ENCODE data around the gene ASB16.

ASB16 gene

DNA sequence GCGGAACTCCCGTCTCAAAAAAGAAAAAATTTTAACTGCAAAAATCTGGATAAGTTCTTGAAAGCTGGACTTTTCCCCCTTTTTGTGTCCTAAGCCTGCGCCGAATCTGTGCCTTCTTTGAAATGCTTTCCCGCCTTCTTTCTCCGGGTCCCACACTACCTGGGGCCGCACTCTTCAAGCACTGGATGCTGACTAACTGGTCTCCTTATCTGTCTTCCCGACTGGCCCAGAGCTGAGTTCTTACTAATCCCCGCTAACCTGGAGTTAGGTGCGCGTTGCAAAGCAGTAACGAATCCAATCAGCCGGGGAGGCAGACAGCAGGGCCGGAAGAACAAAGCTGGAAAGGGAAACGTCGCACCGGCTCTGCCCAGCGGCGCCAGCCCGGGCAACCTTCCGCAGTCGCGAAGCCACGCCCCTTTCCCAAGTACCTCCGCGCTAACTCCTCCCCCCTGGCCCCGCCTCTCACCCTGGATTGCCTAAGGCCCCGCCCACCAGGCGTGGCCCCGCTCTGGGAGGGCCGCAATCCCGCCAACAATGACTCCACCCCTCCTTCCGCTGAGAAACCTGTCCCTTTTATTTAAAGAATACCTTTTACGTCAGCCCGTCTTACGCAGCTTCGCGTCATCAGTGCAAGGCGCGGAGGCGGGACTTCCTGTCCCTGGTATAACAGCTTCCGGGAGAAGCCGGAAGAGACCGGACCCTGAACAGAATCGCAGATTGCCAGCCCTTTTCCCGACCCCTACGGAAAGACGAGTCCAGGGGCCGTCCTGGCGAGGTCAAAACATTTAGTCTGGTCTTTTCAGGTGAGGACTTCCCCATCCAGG lies 16.0 kb downstream of the ASB16 start, which contains the start of gene TMUB2:
TMUB2 (plus strand) TSS at position 666 of the 824 bp plus-strand sequence. CDS start 737 bp downstream, outside the sequence.
- DNase-seq (ENCODE audit: insufficient read length, low spot score) = peak; percentile 98
- TF ChIP-seq, protein P1, sequence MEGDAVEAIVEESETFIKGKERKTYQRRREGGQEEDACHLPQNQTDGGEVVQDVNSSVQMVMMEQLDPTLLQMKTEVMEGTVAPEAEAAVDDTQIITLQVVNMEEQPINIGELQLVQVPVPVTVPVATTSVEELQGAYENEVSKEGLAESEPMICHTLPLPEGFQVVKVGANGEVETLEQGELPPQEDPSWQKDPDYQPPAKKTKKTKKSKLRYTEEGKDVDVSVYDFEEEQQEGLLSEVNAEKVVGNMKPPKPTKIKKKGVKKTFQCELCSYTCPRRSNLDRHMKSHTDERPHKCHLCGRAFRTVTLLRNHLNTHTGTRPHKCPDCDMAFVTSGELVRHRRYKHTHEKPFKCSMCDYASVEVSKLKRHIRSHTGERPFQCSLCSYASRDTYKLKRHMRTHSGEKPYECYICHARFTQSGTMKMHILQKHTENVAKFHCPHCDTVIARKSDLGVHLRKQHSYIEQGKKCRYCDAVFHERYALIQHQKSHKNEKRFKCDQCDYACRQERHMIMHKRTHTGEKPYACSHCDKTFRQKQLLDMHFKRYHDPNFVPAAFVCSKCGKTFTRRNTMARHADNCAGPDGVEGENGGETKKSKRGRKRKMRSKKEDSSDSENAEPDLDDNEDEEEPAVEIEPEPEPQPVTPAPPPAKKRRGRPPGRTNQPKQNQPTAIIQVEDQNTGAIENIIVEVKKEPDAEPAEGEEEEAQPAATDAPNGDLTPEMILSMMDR (IDR thresholded peaks at IDR 0.05; ENCODE audit: insufficient read depth, missing control alignments) = no peak
- FAIRE-seq = no peak

DNA sequence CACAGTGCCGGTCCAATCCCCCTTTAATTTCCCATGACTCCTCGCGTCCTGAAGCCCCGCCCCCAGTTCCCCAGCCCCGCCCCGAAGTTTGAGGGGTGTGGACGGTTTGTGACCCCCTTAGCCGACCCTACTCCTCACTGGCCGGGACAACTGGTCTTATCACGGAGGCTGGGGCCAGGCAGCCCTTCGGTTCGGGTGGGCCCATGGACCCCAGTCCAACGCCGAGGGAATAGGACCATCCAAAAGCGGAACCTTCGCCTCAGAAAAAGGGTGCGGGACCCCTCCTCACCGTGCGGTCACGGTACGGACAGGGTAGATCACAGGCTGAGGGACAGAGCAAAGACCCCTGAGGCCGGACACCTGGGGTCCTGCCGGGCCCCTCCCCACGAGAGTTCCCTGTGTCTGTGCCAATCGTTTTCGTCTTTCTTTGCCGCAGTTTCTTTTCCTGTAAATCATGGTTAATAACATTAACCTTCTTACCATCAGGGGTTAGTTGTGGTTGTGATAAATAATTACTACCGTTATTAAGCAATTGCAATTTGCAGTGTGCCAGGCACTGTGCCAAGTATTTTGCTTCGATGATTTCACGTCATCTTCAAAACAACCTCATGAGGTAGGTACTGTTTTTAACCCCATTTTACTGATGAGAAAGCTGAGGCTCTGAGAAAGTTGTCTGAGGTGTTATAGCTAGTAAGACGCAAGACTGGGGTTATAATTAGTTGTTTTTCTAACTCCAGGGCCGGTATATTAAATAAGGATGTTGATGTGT lies 16.8 kb downstream of the ASB16 start:
- FAIRE-seq (no peak), DNase-seq (ENCODE audit: insufficient read length, low spot score) (peak; percentile 66)
- TF ChIP-seq, protein P1 (IDR thresholded peaks at IDR 0.05; ENCODE audit: insufficient read depth, missing control alignments) = no peak

DNA sequence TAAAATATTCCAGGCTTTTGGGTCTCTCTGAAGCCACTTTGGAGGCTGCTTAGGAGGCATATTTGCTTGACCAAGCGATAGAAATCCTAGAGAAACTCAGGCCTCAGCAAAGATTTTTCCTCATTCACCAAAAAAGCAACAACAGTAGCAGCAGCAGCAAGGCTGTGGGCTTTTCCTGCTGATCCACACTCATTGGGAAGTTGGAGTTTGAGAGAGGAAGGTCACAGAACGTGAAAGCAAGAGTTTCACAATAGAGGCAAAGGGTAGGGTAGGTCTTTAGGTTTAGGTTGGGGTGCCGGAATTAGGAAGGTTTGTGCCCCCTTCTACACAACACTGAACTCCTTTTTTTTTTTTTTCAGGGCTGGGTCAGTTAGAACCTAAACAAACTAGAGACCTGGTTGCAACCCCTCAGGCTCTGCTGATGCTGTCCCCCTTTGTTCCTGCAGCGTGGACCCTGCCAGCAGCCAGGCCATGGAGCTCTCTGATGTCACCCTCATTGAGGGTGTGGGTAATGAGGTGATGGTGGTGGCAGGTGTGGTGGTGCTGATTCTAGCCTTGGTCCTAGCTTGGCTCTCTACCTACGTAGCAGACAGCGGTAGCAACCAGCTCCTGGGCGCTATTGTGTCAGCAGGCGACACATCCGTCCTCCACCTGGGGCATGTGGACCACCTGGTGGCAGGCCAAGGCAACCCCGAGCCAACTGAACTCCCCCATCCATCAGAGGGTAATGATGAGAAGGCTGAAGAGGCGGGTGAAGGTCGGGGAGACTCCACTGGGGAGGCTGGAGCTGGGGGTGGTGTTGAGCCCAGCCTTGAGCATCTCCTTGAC lies 18.3 kb downstream of the ASB16 start:
- DNase-seq (ENCODE audit: insufficient read length, low spot score) = no peak
- FAIRE-seq = no peak
- TF ChIP-seq, protein P1 (IDR thresholded peaks at IDR 0.05; ENCODE audit: insufficient read depth, missing control alignments) = no peak

DNA sequence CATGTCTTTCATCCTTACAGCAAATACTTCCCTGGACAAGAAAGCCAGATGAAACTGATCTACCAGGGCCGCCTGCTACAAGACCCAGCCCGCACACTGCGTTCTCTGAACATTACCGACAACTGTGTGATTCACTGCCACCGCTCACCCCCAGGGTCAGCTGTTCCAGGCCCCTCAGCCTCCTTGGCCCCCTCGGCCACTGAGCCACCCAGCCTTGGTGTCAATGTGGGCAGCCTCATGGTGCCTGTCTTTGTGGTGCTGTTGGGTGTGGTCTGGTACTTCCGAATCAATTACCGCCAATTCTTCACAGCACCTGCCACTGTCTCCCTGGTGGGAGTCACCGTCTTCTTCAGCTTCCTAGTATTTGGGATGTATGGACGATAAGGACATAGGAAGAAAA lies 20.0 kb downstream of the ASB16 start:
- TF ChIP-seq, protein P1 (IDR thresholded peaks at IDR 0.05; ENCODE audit: insufficient read depth, missing control alignments) = no peak
- FAIRE-seq = no peak

DNA sequence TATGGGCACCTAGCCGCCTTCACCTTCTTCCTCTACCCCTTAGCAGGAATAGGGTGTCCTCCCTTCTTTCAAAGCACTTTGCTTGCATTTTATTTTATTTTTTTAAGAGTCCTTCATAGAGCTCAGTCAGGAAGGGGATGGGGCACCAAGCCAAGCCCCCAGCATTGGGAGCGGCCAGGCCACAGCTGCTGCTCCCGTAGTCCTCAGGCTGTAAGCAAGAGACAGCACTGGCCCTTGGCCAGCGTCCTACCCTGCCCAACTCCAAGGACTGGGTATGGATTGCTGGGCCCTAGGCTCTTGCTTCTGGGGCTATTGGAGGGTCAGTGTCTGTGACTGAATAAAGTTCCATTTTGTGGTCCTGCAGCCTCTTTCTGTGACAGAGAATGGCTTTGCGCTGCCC lies 20.9 kb downstream of the ASB16 start:
- no peak for FAIRE-seq
- no peak for DNase-seq (ENCODE audit: insufficient read length, low spot score)
- TF ChIP-seq, protein P1 (IDR thresholded peaks at IDR 0.05; ENCODE audit: insufficient read depth, missing control alignments) = no peak

More for the DNA sequence above, 20.0 kb downstream of the ASB16 start:
- DNase-seq (ENCODE audit: insufficient read length, low spot score) = no peak

DNA sequence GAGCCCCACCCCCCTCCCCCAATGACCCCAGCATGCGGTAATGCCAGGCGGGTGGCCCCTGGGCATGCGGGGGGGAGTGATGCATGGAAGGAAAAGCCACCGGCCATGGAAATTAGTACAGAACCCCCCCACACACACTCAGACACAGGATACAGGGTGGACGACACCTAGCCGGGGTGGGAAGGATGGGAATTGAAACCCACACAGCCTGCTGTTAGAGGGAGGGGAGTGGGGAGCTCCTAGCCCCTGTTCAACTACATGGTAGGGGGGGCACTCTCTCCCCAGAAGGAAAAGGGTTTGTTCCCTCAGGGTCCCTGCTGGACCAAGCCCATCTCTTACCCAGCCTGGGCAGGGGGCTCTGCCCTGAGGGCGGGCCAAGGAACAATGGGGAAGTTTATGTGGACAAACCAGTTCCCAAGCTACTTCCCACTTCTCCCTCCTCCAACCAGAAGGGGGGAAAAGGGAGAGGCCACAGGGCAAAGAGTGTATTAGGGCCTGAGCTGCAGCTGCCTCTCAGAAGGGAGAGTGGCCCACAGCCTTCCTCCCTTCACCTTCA lies 21.5 kb downstream of the ASB16 start:
- no peak for DNase-seq (ENCODE audit: insufficient read length, low spot score)
- TF ChIP-seq, protein P1 (IDR thresholded peaks at IDR 0.05; ENCODE audit: insufficient read depth, missing control alignments) = no peak
- FAIRE-seq = no peak

Measured in D721Med (cell line).